ENCODE data around the gene R3HDM2. TPM values are rescaled to one million over a fixed set of nuclear protein-coding genes. Genes with fewer than 3 reads are reported as not detected.
A peak's percentile ranks its signal among the peaks of the same experiment; 100 is the strongest.

R3HDM2 gene
- total RNA-seq, 1 donor from 2014 or later, result 32.1 TPM

- no peak for DNase-seq (ENCODE audit: low read depth)
Measured at GRCh38 chr12:57268264-57268663, 162.6 kb downstream of the R3HDM2 start.

- DNase-seq (ENCODE audit: low read depth), result no peak
Measured at GRCh38 chr12:57266681-57267080, 164.2 kb downstream of the R3HDM2 start.

- DNase-seq (ENCODE audit: low read depth), result no peak
Measured at GRCh38 chr12:57263096-57263495, 167.7 kb downstream of the R3HDM2 start.

- DNase-seq (ENCODE audit: low read depth), result no peak
Measured at GRCh38 chr12:57262126-57262822, 168.6 kb downstream of the R3HDM2 start.

- DNase-seq (ENCODE audit: low read depth), result no peak
Measured at GRCh38 chr12:57261428-57261865, 169.4 kb downstream of the R3HDM2 start.

GRCh38 chr12:57260366-57260765 lies 170.5 kb downstream of the R3HDM2 start:
- DNase-seq (ENCODE audit: low read depth), result no peak

GRCh38 chr12:57258977-57259970 lies 171.6 kb downstream of the R3HDM2 start:
- no peak for DNase-seq (ENCODE audit: low read depth)

GRCh38 chr12:57255916-57256315 lies 174.9 kb downstream of the R3HDM2 start:
- no peak for DNase-seq (ENCODE audit: low read depth)

- no peak for DNase-seq (ENCODE audit: low read depth)
Measured at GRCh38 chr12:57254506-57255280, 176.2 kb downstream of the R3HDM2 start.

- DNase-seq (ENCODE audit: low read depth), result no peak
Measured at GRCh38 chr12:57250956-57251355, 179.9 kb downstream of the R3HDM2 start, which contains the start of gene STAC3. TSS of gene STAC3 (minus strand) at chr12:57251187. CDS start at chr12:57249636, 1,551 bp downstream.

GRCh38 chr12:57250541-57250940 lies 180.3 kb downstream of the R3HDM2 start:
- no peak for DNase-seq (ENCODE audit: low read depth)

GRCh38 chr12:57248934-57249742 lies 181.7 kb downstream of the R3HDM2 start:
- no peak for DNase-seq (ENCODE audit: low read depth)

GRCh38 chr12:57247041-57247440 lies 183.8 kb downstream of the R3HDM2 start:
- DNase-seq (ENCODE audit: low read depth), result no peak

GRCh38 chr12:57244312-57244696 lies 186.5 kb downstream of the R3HDM2 start:
- no peak for DNase-seq (ENCODE audit: low read depth)

GRCh38 chr12:57243521-57244311 lies 187.1 kb downstream of the R3HDM2 start:
- DNase-seq (ENCODE audit: low read depth), result peak; percentile 33

GRCh38 chr12:57242691-57243454 lies 188.0 kb downstream of the R3HDM2 start:
- no peak for DNase-seq (ENCODE audit: low read depth)

GRCh38 chr12:57242329-57242690 lies 188.5 kb downstream of the R3HDM2 start:
- DNase-seq (ENCODE audit: low read depth), result no peak

GRCh38 chr12:57241402-57242310 lies 189.2 kb downstream of the R3HDM2 start:
- DNase-seq (ENCODE audit: low read depth), result no peak
